NCI-H1436 treated with DMSO at 0.1 percent for 48 hours (cell line): ENCODE results near the gene MAPK4.

Experiments
- DNase-seq: peaks from one replicate; lab custom pipeline; 2025; lab: John Stamatoyannopoulos, UW

The MAPK4 gene

GRCh38 chr18:50623694-50624352, 63.9 kb downstream of the MAPK4 start:
- no peak for DNase-seq

- no peak for DNase-seq
Observed at GRCh38 chr18:50624981-50625380, 65.1 kb downstream of the MAPK4 start.

- DNase-seq, result no peak
Observed at GRCh38 chr18:50626317-50626716, 66.4 kb downstream of the MAPK4 start.

GRCh38 chr18:50627594-50628532, 68.0 kb downstream of the MAPK4 start:
- no peak for DNase-seq

GRCh38 chr18:50628533-50628905, 68.6 kb downstream of the MAPK4 start:
- no peak for DNase-seq

- DNase-seq, result peak; percentile 94
Observed at GRCh38 chr18:50629148-50629631, 69.3 kb downstream of the MAPK4 start.

GRCh38 chr18:50630895-50631294, 71.0 kb downstream of the MAPK4 start:
- DNase-seq, result no peak

- no peak for DNase-seq
Observed at GRCh38 chr18:50632895-50633515, 73.1 kb downstream of the MAPK4 start.

GRCh38 chr18:50633992-50634391, 74.1 kb downstream of the MAPK4 start:
- DNase-seq, result no peak

- DNase-seq, result no peak
Observed at GRCh38 chr18:50636366-50637057, 76.6 kb downstream of the MAPK4 start.

- no peak for DNase-seq
Observed at GRCh38 chr18:50638016-50638883, 78.4 kb downstream of the MAPK4 start.

- no peak for DNase-seq
Observed at GRCh38 chr18:50638884-50639420, 79.1 kb downstream of the MAPK4 start.

- no peak for DNase-seq
Observed at GRCh38 chr18:50639711-50640110, 79.8 kb downstream of the MAPK4 start.

- DNase-seq, result no peak
Observed at GRCh38 chr18:50642439-50642838, 82.6 kb downstream of the MAPK4 start.

- DNase-seq, result no peak
Observed at GRCh38 chr18:50644146-50644545, 84.3 kb downstream of the MAPK4 start.

GRCh38 chr18:50644807-50645206, 84.9 kb downstream of the MAPK4 start:
- DNase-seq, result no peak

- no peak for DNase-seq
Observed at GRCh38 chr18:50647237-50647636, 87.3 kb downstream of the MAPK4 start.

- no peak for DNase-seq
Observed at GRCh38 chr18:50647792-50648191, 87.9 kb downstream of the MAPK4 start.

- no peak for DNase-seq
Observed at GRCh38 chr18:50649821-50650220, 89.9 kb downstream of the MAPK4 start.

- DNase-seq, result no peak
Observed at GRCh38 chr18:50651334-50651733, 91.4 kb downstream of the MAPK4 start.
